ENCODE measurements around the gene MALT1. TPM values are rescaled to one million over a fixed set of nuclear protein-coding genes. Genes with fewer than 3 reads are reported as not detected.

Gene MALT1
- total and polyA plus RNA-seq, 9 of the 15 experiments (the other 6 are each of a cell fraction or from before 2014, with no cell fraction given) = 0.14 to 1.6 (median 0.32) TPM

GRCh38 chr18:58726671-58727070 is 55.4 kb downstream of the MALT1 start:
- CTCF ChIA-PET (ENCODE audit: low intra/inter-chr PET ratio) = no interaction called here
- H2AFZ ChIP-seq (ENCODE audit: low read depth, low read length) = no peak overlapping the region
- 6% methylated on average over 6 of the region's 6 CpGs for whole genome bisulfite sequencing (ENCODE audit: insufficient coverage, low coverage, missing lambda C conversion rate)
- in situ Hi-C loops (cut with MboI) = no loop called here
- no peaks in the 10 kb centered on the region for H3K9me1 ChIP-seq (ENCODE audit: control insufficient read depth, insufficient read depth, low read length)
- no peaks in the 10 kb centered on the region for H4K20me1 ChIP-seq (replicated peaks; ENCODE audit: control insufficient read depth, insufficient read depth, low read length)
- no peaks in the 10 kb centered on the region for H3K9me3 ChIP-seq (replicated peaks; ENCODE audit: control insufficient read depth, insufficient read depth, low read depth, low read length)
- TF ChIP-seq SRSF3 (IDR thresholded peaks at IDR 0.05; ENCODE audit: insufficient read depth, low read length) (no peak), THRA (IDR thresholded peaks at IDR 0.05) (no peak), UBTF (IDR thresholded peaks at IDR 0.05; ENCODE audit: borderline replicate concordance in 1 of 2, low read depth in 2 of 2, low read length in 2 of 2) (no peak)
- H3K4me3 ChIP-seq = no peak overlapping the region
- no peaks in the 10 kb centered on the region for H3K27me3 ChIP-seq (ENCODE audit: control insufficient read depth in 2 of 2, insufficient read depth in 2 of 2, low read length in 2 of 2)
- ATAC-seq (no peak), FAIRE-seq (no peak), DNase-seq (ENCODE audit: extremely low read depth in 1 of 4, low spot score in 3 of 4) (no peak)
- POLR2A ChIA-PET = interaction anchor here (0.5 kb wide), 1 partner anchor 898 kb away, joined by 3 read pairs; no protein-coding TSS in a partner anchor
- no TSS peak for BruUV-seq (replicated peaks)
- no peaks in the 10 kb centered on the region for H3K4me1 ChIP-seq (replicated peaks in 1 of 2; ENCODE audit: control insufficient read depth in 2 of 2, insufficient read depth in 2 of 2, low read length in 2 of 2)
- H3K79me2 ChIP-seq (ENCODE audit: control insufficient read depth, insufficient read depth, low read length) = no peaks in the 10 kb centered on the region
- no peak overlapping the region for H3K27ac ChIP-seq (ENCODE audit: extremely low read depth, low read depth, low read length)
- intact Hi-C loops (cut with micrococcal nuclease) = no loop called here
- H3K4me2 ChIP-seq (ENCODE audit: insufficient read depth, low read length) = no peak overlapping the region
- H3K36me3 ChIP-seq (ENCODE audit: control insufficient read depth, insufficient read depth, low read length) = no peaks in the 10 kb centered on the region
- H3K9ac ChIP-seq (ENCODE audit: insufficient read depth in 1 of 2, low read depth in 2 of 2, low read length in 2 of 2) = no peak overlapping the region

Measured in K562 (cell line).